ENCODE measurements around the gene PRKAG2.

- no peak for TF ChIP-seq CTCF (IDR thresholded peaks at IDR 0.05)
- no peak for TF ChIP-seq POLR2A (IDR thresholded peaks at IDR 0.05)
Observed at GRCh38 chr7:151832138-151832537, 44.8 kb downstream of the PRKAG2 start.
